Natural killer cell (primary cell): ENCODE measurements around the gene TAAR9. TPM values are rescaled to one million over a fixed set of nuclear protein-coding genes. Genes with fewer than 3 reads are reported as not detected.

Experiments
- ATAC-seq, 3 donors: fragments of 150-1000 bp in 2 of 3; fragments of 200-7000 bp in 1 of 3; cut with Tn5 transposase; 1 replicate in 1 of 3; 2 replicates in 2 of 3; pipeline ENCODE4 v1.10.0; 2021; ENCODE audit warnings: mild to moderate bottlenecking in 2 of 3, moderate library complexity in 2 of 3
- DNase-seq, 2 donors: peaks; one replicate each; pipeline versions ENCODE4 v3.0.0 to v3.0.0-alpha.2; 2013 to 2021; ENCODE audit warnings: mixed read lengths in 1 of 2
- H3K27ac ChIP-seq: one replicate; pipeline ENCODE4 v1.5.1; 2013; ENCODE audit warnings: mild to moderate bottlenecking, low read length
- H3K27me3 ChIP-seq: one replicate; pipeline ENCODE4 v1.6.1; 2013; ENCODE audit warnings: low read length; ENCODE audit not compliant: control insufficient read depth, insufficient read depth
- H3K36me3 ChIP-seq: one replicate; pipeline ENCODE4 v1.6.1; 2013; ENCODE audit warnings: low read length; ENCODE audit not compliant: control insufficient read depth, insufficient read depth
- H3K4me1 ChIP-seq: one replicate; pipeline ENCODE4 v1.6.1; 2013; ENCODE audit warnings: low read length; ENCODE audit not compliant: control insufficient read depth, insufficient read depth
- H3K4me3 ChIP-seq: one replicate; pipeline ENCODE4 v1.5.1; 2013; ENCODE audit warnings: low read length
- H3K9me3 ChIP-seq: one replicate; pipeline ENCODE4 v1.6.1; 2013; ENCODE audit warnings: low read length; ENCODE audit not compliant: control insufficient read depth, insufficient read depth
- H3K27ac Mint-ChIP-seq, 2 donors: one replicate each; pipeline ENCODE4 v1.8.0; 2022; ENCODE audit warnings: mild to moderate bottlenecking in 2 of 2, mixed read lengths in 2 of 2, moderate library complexity in 1 of 2
- H3K27me3 Mint-ChIP-seq, 2 donors: one replicate each; pipeline ENCODE4 v1.8.0; 2022; ENCODE audit warnings: low read depth in 2 of 2, mixed read lengths in 2 of 2
- H3K36me3 Mint-ChIP-seq: one replicate; pipeline ENCODE4 v1.8.0; 2022; ENCODE audit warnings: mixed read lengths
- H3K4me1 Mint-ChIP-seq, 2 donors: one replicate each; pipeline ENCODE4 v1.8.0; 2022; ENCODE audit warnings: mixed read lengths in 2 of 2
- H3K4me3 Mint-ChIP-seq: one replicate; pipeline ENCODE4 v1.8.0; 2022; ENCODE audit warnings: mild to moderate bottlenecking, moderate library complexity, mixed read lengths
- H3K9me3 Mint-ChIP-seq, 2 donors: one replicate each; pipeline ENCODE4 v1.8.0; 2022; ENCODE audit warnings: mixed read lengths in 2 of 2
- WGBS: methylation state at CpG from one replicate; pipeline ENCODE4 v1.1.7; 2013; ENCODE audit warnings: missing lambda C conversion rate; ENCODE audit not compliant: insufficient coverage; 5-methylcytosine and 5-hydroxymethylcytosine counted together
- intact Hi-C: fragments of 100-400 bp; cut with micrococcal nuclease; formaldehyde crosslinking; loops from one replicate; pipeline ENCODE4 v1.14.2; 2022
- total RNA-seq, 4 donors: library from RNA; stranded (reverse); fragments of 120-200 nt in 1 of 4; gene quantifications; one replicate each; pipeline versions ENCODE4 v1.2.3 to v1.2.4, GENCODE V29; 2013 to 2022
- TF ChIP-seq, protein P1 (sequence below): fragments of 200-600 bp; IDR thresholded peaks from one replicate; pipeline ENCODE4 v1.8.0; 2022; ENCODE audit warnings: antibody characterized with exemption

TAAR9 gene
- total RNA-seq, 3 donors from 2014 or later (not counting 1 experiment from before 2014, with no cell fraction given) = not detected

DNA sequence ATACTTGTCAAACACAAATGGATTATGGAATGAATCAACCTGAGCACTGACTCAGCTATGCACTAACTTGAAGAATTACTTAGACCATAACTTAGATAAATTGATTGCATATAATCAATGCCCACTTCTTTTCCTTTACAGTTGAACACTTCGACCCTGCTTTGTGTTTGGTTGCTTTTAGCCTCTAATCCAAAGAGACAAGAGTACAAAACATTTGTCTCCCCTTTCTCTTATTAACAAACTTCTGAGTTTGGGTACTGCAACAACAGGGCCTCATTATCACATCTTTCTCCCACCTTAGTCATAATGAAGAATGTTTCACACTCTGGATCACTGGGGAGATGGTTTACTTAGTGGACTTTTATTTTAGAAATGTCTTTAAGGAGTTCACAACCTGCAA lies 29.5 kb downstream of the TAAR9 start:
- Mint-ChIP-seq H3K27me3 (peaks cover 10 to 34% of the 10 kb centered on the region in 2 donors), H3K4me1 (no peaks in the 10 kb centered on the region), H3K9me3 (no peaks in the 10 kb centered on the region), H3K4me3 (no peak overlapping the region), H3K27ac (no peak overlapping the region), H3K36me3 (no peaks in the 10 kb centered on the region)
- intact Hi-C loops = no loop called here
- Histone ChIP-seq H3K36me3 (no peaks in the 10 kb centered on the region), H3K27me3 (peaks cover 9% of the 10 kb centered on the region), H3K4me3 (no peak overlapping the region), H3K27ac (no peak overlapping the region), H3K9me3 (no peaks in the 10 kb centered on the region), H3K4me1 (no peaks in the 10 kb centered on the region)
- ATAC-seq = no peak
- WGBS = 85% methylated on average over 1 of the region's 1 CpG
- DNase-seq = no peak
- TF ChIP-seq, protein P1, sequence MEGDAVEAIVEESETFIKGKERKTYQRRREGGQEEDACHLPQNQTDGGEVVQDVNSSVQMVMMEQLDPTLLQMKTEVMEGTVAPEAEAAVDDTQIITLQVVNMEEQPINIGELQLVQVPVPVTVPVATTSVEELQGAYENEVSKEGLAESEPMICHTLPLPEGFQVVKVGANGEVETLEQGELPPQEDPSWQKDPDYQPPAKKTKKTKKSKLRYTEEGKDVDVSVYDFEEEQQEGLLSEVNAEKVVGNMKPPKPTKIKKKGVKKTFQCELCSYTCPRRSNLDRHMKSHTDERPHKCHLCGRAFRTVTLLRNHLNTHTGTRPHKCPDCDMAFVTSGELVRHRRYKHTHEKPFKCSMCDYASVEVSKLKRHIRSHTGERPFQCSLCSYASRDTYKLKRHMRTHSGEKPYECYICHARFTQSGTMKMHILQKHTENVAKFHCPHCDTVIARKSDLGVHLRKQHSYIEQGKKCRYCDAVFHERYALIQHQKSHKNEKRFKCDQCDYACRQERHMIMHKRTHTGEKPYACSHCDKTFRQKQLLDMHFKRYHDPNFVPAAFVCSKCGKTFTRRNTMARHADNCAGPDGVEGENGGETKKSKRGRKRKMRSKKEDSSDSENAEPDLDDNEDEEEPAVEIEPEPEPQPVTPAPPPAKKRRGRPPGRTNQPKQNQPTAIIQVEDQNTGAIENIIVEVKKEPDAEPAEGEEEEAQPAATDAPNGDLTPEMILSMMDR = no peak

DNA sequence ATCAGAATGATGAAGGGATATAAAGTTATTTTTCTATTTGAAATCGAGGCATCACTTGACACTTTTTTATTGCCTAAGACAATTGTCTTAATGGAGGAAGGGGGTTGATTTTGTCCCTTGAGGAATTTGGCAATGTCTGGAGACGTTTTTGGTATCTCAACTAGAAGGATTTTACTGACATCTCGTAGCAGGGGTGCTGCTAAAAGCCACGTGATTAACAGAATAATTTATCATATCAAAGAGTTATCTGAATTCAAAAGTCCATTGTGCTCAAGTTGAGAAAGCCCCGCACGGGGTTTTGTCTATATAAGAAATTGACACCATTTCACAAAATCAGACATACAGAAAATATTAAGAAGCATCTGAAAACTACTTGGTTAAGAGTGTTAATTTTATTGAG lies 30.5 kb downstream of the TAAR9 start:
- no peak for ATAC-seq
- DNase-seq = no peak
- intact Hi-C loops = no loop called here

DNA sequence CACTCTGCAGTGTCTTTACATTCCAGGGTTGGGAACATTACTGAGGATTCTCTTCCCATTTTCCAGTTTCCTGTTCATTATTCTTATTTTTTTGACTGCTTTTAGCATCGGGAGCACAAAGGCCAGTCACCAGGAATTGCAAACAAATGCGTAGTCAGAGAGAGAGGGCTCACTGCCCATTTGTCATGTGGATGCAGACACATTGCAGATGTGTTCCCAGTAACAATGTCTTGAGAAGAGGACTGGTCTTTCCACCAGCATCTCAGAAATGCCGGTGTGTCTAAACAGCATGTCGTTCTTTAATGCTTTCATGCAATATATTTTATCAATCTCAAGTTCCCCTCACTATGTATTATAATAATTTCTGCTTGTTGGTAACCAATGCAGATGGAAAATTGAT lies 31.1 kb downstream of the TAAR9 start:
- Mint-ChIP-seq H3K4me1 (no peaks in the 10 kb centered on the region), H3K9me3 (no peaks in the 10 kb centered on the region), H3K4me3 (no peak overlapping the region), H3K36me3 (no peaks in the 10 kb centered on the region), H3K27me3 (peaks cover 13 to 50% of the 10 kb centered on the region in 2 donors), H3K27ac (no peak overlapping the region)
- Histone ChIP-seq H3K36me3 (no peaks in the 10 kb centered on the region), H3K27ac (no peak overlapping the region), H3K27me3 (peaks cover 9% of the 10 kb centered on the region), H3K9me3 (no peaks in the 10 kb centered on the region), H3K4me1 (no peaks in the 10 kb centered on the region), H3K4me3 (no peak overlapping the region)
- WGBS = 93% methylated on average over 3 of the region's 4 CpGs
- ATAC-seq (no peak), DNase-seq (no peak)
- intact Hi-C loops = no loop called here
- TF ChIP-seq, protein P1 = no peak

More for the DNA sequence above, 30.5 kb downstream of the TAAR9 start:
- H3K4me3 Mint-ChIP-seq = no peak overlapping the region
- Histone ChIP-seq H3K27ac (no peak overlapping the region), H3K36me3 (no peaks in the 10 kb centered on the region), H3K4me3 (no peak overlapping the region), H3K27me3 (peaks cover 9% of the 10 kb centered on the region), H3K4me1 (no peaks in the 10 kb centered on the region), H3K9me3 (no peaks in the 10 kb centered on the region)
- no peaks in the 10 kb centered on the region for H3K9me3 Mint-ChIP-seq
- WGBS = 61% methylated on average over 4 of the region's 6 CpGs
- TF ChIP-seq, protein P1 = no peak
- H3K4me1 Mint-ChIP-seq = no peaks in the 10 kb centered on the region
- no peaks in the 10 kb centered on the region for H3K36me3 Mint-ChIP-seq
- peaks cover 11 to 45% of the 10 kb centered on the region in 2 donors for H3K27me3 Mint-ChIP-seq
- H3K27ac Mint-ChIP-seq = no peak overlapping the region

DNA sequence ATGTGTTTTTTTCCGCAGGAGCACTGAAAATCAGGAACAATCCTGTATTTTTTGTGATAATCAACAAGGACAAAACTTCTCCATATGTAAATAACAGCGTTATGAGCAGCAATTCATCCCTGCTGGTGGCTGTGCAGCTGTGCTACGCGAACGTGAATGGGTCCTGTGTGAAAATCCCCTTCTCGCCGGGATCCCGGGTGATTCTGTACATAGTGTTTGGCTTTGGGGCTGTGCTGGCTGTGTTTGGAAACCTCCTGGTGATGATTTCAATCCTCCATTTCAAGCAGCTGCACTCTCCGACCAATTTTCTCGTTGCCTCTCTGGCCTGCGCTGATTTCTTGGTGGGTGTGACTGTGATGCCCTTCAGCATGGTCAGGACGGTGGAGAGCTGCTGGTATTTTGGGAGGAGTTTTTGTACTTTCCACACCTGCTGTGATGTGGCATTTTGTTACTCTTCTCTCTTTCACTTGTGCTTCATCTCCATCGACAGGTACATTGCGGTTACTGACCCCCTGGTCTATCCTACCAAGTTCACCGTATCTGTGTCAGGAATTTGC lies 32.2 kb downstream of the TAAR9 start, which contains the start of gene TAAR6:
Gene TAAR6, plus strand, starts transcription at position 102 of the 557 bp plus-strand sequence. Its CDS starts 0 bp downstream, at position 102.
- 93% methylated on average over 15 of the region's 15 CpGs for WGBS
- Mint-ChIP-seq H3K27ac (no peak within 1 kb of the TSS), H3K4me3 (no peak within 1 kb of the TSS), H3K4me1 (no peaks in the 10 kb centered on the region), H3K9me3 (no peaks in the 10 kb centered on the region), H3K36me3 (no peaks in the 10 kb centered on the region), H3K27me3 (peaks cover 13 to 54% of the 10 kb centered on the region in 2 donors)
- H3K27me3 ChIP-seq = peaks cover 9% of the 10 kb centered on the region
- DNase-seq (no peak), ATAC-seq (no peak)
- intact Hi-C loops = no loop called here
- H3K4me3 ChIP-seq = no peak within 1 kb of the TSS
- no peak within 1 kb of the TSS for H3K27ac ChIP-seq
- no peaks in the 10 kb centered on the region for H3K9me3 ChIP-seq
- TF ChIP-seq, protein P1 = no peak
- H3K36me3 ChIP-seq = no peaks in the 10 kb centered on the region
- no peaks in the 10 kb centered on the region for H3K4me1 ChIP-seq
